H7 (cell line): ENCODE data around the gene C16orf54. TPM values are rescaled to one million over a fixed set of nuclear protein-coding genes. Genes with fewer than 3 reads are reported as not detected.
"Not testable (repeated sequence)": the region's sequence is repeated elsewhere in the genome, so short reads cannot be mapped to it uniquely, and the experiment has no call there.

Experiments
- DNase-seq: peaks from one replicate; pipeline ENCODE4 v3.0.0; 2012
- H3K27me3 ChIP-seq: 2 replicates; pipeline ENCODE4 v1.6.0; 2011; ENCODE audit warnings: mild to moderate bottlenecking, low read length; ENCODE audit not compliant: control insufficient read depth, insufficient read depth
- H3K36me3 ChIP-seq: replicated peaks from 2 replicates; pipeline ENCODE4 v1.5.1; 2011; ENCODE audit warnings: low read length; ENCODE audit not compliant: control insufficient read depth, insufficient read depth
- H3K4me3 ChIP-seq: 2 replicates; pipeline ENCODE4 v1.5.1; 2011; ENCODE audit warnings: low read depth, mild to moderate bottlenecking, control low read depth, low read length, moderate library complexity; ENCODE audit not compliant: insufficient read depth
- total RNA-seq: library from RNA; depleted of rRNA; stranded (reverse); fragments of >200 nt; shearing (Covaris generic); gene quantifications from 2 replicates; pipeline ENCODE4 v1.2.3, GENCODE V29; 2014

The C16orf54 gene
- total RNA-seq, 1 experiment from 2014 or later, result not detected

DNA sequence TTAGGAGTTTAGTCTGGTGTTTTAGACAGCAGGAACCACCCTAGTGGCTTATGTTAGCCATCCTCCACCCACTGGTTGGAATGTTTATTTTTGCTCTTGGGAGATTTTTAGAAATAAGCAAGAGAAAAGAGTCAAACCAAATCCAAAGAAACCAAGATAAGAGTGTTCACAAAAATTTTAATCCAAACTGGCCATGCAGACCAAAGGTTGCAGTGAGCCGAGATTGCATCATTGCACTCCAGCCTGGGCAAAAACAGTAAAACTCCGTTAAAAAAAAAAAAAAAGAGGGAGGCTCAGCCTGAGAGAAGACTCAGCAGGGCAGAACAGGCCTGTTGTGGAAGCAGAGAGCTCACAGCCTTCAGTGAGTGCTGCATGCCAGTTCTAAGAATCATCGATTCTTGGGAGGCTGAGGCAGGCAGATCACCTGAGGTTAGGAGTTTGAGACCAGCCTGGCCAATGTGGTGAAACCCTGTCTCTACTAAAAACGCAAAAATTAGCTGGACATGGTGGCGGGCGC is 12.2 kb upstream of the C16orf54 start:
- H3K36me3 ChIP-seq, result no peaks in the 10 kb centered on the region
- no peak for DNase-seq

DNA sequence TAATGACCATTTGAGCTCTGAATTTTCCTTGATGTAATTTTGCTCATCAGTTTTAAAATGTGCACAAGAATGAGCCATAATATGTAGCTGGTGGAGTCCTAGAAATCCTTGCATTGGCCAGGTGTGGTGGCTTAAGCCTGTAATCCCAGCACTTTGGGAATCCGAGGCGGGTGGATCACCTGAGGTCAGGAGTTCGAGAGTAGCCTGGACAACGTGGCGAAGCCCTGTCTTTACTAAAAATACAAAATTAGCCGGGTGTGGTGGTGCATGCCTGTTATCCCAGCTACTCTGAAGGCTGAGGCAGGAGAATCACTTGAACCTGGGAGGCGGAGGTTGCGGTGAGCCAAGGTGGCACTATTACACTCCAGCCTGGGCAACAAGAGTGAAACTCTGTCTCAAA is 11.3 kb upstream of the C16orf54 start:
- DNase-seq, result not testable (repeated sequence)

More for the DNA sequence above, 12.2 kb upstream of the C16orf54 start:
- Histone ChIP-seq H3K27me3 (no peaks in the 10 kb centered on the region), H3K4me3 (no peak overlapping the region)

DNA sequence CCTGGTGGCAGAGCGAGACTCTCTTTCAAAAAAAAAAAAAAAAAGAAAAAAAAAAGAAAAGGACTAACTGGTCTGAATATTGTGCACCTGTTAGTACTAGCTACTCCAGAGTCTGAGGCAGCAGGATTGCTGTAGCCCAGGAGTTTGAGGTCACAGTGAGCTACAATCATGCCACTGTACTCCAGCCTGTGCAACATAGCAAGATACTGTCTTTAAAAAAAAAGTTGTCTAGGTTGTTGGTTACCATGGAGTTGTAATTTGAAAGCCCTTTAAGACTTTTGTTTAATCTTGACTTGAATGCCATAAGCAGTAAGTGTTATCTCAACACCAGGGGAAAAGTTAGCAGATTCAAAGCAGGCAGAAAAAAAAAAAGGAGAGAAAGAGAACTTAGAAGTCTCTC is 10.9 kb upstream of the C16orf54 start:
- no peak overlapping the region for H3K4me3 ChIP-seq
- no peak for DNase-seq
- no peaks in the 10 kb centered on the region for H3K36me3 ChIP-seq
- H3K27me3 ChIP-seq, result no peaks in the 10 kb centered on the region

More for the DNA sequence above, 11.3 kb upstream of the C16orf54 start:
- H3K27me3 ChIP-seq, H3K36me3 ChIP-seq, H3K4me3 ChIP-seq: not testable (repeated sequence)

DNA sequence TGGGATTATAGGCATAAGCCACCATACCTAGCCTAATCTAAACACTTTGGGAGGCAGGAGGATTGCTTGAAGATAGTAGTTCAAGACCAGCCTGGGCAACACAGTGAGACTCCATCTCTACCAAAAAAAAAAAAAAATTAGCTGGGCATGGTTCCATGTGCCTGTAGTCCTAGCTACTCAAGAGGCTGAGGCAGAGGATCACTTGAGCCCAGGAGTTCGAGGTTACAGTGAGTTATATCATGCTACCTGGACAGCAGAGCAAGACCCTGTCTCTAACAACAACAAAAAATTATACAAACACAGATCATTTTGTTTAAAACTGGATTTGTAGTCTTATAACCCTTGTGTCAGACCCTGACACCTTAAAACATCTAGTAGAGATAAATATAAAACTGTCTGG is 7.7 kb upstream of the C16orf54 start:
- no peak overlapping the region for H3K4me3 ChIP-seq

GRCh38 chr16:29748760-29749149 is 3.0 kb upstream of the C16orf54 start:
- not testable (repeated sequence) for H3K27me3 ChIP-seq, H3K36me3 ChIP-seq, H3K4me3 ChIP-seq, DNase-seq

More for the DNA sequence above, 7.7 kb upstream of the C16orf54 start:
- no peak for DNase-seq
- Histone ChIP-seq H3K36me3 (no peaks in the 10 kb centered on the region), H3K27me3 (no peaks in the 10 kb centered on the region)

GRCh38 chr16:29747947-29748759 is 2.4 kb upstream of the C16orf54 start:
- Histone ChIP-seq H3K36me3 (no peaks in the 10 kb centered on the region; the same call in none of the 2 replicates), H3K27me3 (no peaks in the 10 kb centered on the region), H3K4me3 (no peak overlapping the region)
- DNase-seq, result peak; percentile 31

DNA sequence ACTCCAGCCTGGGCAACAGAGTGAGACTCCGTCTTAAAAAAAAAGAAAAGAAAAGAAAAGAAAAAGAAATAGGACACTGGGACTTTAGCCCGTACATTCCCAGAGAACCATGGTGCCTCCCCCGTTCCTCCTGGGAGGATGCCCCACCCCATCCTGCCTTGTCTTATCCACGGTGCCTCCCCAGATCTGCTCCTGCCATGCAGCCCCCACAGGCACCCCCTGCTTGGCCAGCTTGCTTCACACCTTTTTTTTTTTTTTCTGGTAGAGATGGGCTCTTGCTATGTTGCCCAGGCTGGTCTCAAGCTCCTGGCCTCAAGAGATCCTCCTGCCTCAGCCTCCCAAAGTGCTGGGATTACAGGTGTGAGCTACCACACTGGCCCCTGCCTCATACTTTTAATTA is 728 bp upstream of the C16orf54 start:
- peak; percentile 37 for DNase-seq
- H3K36me3 ChIP-seq, H3K27me3 ChIP-seq, H3K4me3 ChIP-seq: not testable (repeated sequence)

DNA sequence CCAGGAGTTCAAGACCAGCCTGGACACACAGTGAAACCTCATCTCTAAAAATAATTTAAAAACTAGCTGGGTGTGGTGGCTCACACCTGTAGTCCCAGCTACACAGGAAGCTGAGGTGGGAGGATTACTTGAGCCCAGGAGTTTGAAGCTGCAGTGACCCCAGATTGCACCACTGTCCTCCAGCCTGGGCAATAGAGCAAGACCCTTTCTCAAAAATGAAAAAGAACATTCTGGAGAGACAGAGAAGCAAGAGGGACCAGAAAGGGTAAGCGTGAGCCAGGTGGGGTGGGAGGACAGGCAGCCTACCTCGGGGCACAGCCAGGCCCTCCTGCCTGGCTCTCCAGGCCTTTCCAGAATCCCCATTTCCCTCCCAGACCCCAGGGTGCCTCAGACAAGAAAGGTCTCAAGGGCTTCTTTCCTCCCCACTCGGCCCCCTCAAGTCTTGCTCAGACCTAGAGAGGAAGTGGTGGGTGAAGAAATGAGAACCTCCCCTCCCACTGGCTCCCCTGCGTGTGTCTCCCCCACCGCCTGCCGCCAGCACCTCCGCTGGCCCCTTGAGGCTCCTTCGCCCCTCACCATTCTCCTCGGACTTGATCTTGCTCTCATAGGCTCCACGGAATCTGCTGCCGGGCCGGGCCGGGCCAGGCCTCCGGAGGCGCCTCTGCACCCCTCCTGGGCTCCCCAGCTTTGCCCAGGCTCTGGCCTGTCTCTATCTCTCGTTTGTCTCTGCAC is 503 bp downstream of the C16orf54 start:
- no peak overlapping the region for H3K4me3 ChIP-seq

GRCh38 chr16:29744541-29745101 is 1.2 kb downstream of the C16orf54 start:
- H3K36me3 ChIP-seq, result peaks cover 3% of the 10 kb centered on the region
- peak; percentile 69 for DNase-seq
- no peak overlapping the region for H3K4me3 ChIP-seq
- H3K27me3 ChIP-seq, result no peaks in the 10 kb centered on the region

More for the DNA sequence above, 503 bp downstream of the C16orf54 start:
- peak; percentile 70 for DNase-seq
- Histone ChIP-seq H3K36me3 (peaks cover 2% of the 10 kb centered on the region), H3K27me3 (no peaks in the 10 kb centered on the region)

DNA sequence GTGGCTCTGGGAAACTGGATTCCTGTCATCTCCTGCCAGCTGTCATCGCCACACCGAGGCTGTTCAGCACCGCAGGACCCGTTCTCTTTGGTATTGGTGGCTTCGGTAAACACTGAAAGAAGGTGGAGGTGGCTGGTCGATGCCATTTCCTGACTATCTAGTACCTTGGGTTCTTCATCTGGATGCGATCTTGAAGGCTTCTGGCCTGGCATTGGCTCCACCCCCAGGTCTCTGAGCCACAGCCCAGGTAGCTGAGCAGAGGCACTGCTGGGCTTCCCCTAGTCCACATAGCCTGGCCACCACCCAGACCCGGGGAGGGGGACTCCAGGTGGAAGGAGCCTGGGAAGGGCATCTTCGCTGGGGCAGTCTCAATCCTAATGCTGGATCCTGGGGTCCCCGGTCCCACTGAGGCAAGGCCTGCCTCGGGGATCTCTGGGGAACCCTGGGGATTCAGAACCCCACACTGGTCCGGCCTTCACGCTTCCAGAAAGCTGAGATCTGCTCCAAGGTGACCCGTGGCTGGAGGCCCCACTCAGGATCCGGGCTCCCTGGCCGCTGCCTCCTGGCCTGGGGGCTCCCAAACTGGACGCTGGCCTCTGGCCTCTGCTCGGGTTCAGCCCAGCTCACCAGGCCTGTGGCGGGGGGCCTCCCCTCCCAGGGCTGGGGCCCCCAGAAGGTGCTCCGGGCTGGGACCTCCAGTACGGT is 1.8 kb downstream of the C16orf54 start:
- Histone ChIP-seq H3K36me3 (peaks cover 3% of the 10 kb centered on the region), H3K27me3 (no peaks in the 10 kb centered on the region), H3K4me3 (no peak overlapping the region)
- peak; percentile 62 for DNase-seq

DNA sequence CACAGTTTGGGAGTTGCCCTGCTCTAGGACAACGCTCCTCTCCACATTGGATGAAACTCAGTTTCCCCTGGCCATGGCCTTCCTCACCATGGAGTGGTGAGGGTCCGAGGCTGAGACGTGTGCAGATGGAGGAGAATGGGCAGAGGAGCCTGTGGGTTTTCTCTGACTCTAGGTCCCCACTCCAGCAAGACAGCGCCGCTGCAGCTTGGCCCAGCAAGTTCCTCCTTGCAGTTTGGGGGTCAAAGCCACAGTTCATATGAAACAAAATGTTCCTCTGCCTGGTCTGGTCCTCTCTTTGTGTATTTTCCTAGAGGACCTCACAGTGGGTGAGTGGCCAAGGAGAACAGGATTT is 2.3 kb downstream of the C16orf54 start:
- DNase-seq, result peak; percentile 8
- Histone ChIP-seq H3K27me3 (no peaks in the 10 kb centered on the region), H3K36me3 (peaks cover 5% of the 10 kb centered on the region), H3K4me3 (no peak overlapping the region)

DNA sequence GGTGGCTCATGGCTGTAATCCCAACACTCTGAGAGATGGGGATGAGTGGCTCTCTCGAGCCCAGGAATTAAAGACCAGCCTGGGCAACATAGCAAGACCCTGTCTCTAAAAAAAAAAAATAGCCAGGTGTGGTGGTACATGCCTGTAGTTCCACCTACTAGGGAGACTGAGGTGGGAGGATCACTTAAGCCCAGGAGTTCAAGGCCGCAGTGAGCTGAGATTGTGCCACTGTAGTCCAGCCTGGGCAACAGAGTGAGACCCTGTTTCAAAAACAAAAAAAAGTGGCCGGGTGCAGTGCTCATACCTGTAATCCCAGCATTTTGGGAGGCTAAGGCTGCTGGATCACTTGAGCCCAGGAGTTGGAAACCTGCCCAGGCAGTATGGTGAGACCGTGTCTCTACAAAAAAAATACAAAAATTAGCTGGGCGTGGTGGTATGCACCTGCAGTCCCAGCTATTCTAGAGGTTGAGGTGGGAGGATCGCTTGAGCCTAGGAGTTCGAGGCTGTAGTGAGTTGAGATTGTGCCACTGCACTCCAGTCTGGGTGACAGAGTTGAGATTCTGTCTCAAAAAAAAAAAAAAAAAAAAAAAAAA is 3.0 kb downstream of the C16orf54 start:
- Histone ChIP-seq H3K27me3 (no peaks in the 10 kb centered on the region), H3K4me3 (no peak overlapping the region), H3K36me3 (peaks cover 7% of the 10 kb centered on the region)
- no peak for DNase-seq

GRCh38 chr16:29740630-29741015 is 5.2 kb downstream of the C16orf54 start:
- not testable (repeated sequence) for DNase-seq, H3K4me3 ChIP-seq, H3K27me3 ChIP-seq
- peaks cover 16% of the 10 kb centered on the region for H3K36me3 ChIP-seq
